Large intestine (tissue), 3 donors: Measurements from ENCODE around the gene SLCO3A1. TPM values are rescaled to one million over a fixed set of nuclear protein-coding genes. Genes with fewer than 3 reads are reported as not detected.

Source experiments
- DNase-seq, 2 donors: peaks; one replicate each; pipeline versions ENCODE4 v3.0.0 to v3.0.0-alpha.2; 2013
- H3K27ac ChIP-seq: one replicate; pipeline ENCODE4 v1.5.1; 2013; ENCODE audit warnings: low read length
- H3K27me3 ChIP-seq: 2 replicates; pipeline ENCODE4 v1.6.1; 2013; ENCODE audit warnings: low read length; ENCODE audit not compliant: control insufficient read depth, insufficient read depth
- H3K36me3 ChIP-seq: 2 replicates; pipeline ENCODE4 v1.6.1; 2013; ENCODE audit warnings: low read length; ENCODE audit not compliant: control insufficient read depth, insufficient read depth
- H3K4me1 ChIP-seq: one replicate; pipeline ENCODE4 v1.6.1; 2013; ENCODE audit warnings: low read length; ENCODE audit not compliant: control insufficient read depth, insufficient read depth
- H3K4me3 ChIP-seq: one replicate; pipeline ENCODE4 v1.5.1; 2013; ENCODE audit warnings: low read length
- H3K9me3 ChIP-seq: one replicate; pipeline ENCODE4 v1.6.1; 2013; ENCODE audit warnings: mild to moderate bottlenecking, low read depth, low read length, moderate library complexity; ENCODE audit not compliant: control insufficient read depth
- WGBS: methylation state at CpG from one replicate; pipeline ENCODE4 v1.1.5; 2013; ENCODE audit warnings: low lambda C conversion rate; ENCODE audit not compliant: insufficient coverage; 5-methylcytosine and 5-hydroxymethylcytosine counted together
- polyA plus RNA-seq: library from polyadenylated mRNA; unstranded; fragments of 120-200 nt; gene quantifications from one replicate; pipeline ENCODE4 v1.2.1, GENCODE V29; 2013

SLCO3A1 gene
- polyA plus RNA-seq, 1 donor = 5.1 TPM

- Histone ChIP-seq H3K27ac (no peak overlapping the region), H3K27me3 (peaks cover 12% of the 10 kb centered on the region), H3K9me3 (no peaks in the 10 kb centered on the region), H3K36me3 (no peaks in the 10 kb centered on the region), H3K4me1 (no peaks in the 10 kb centered on the region), H3K4me3 (no peak overlapping the region)
- no peak for DNase-seq
- no CpG with 5 or more reads among the region's 16 CpGs for WGBS
Observed at GRCh38 chr15:92104072-92104471, 250.6 kb downstream of the SLCO3A1 start.

GRCh38 chr15:92105611-92106010 lies 252.1 kb downstream of the SLCO3A1 start:
- DNase-seq = no peak
- no peak overlapping the region for H3K27ac ChIP-seq
- H3K4me3 ChIP-seq = no peak overlapping the region
- H3K9me3 ChIP-seq = no peaks in the 10 kb centered on the region
- H3K27me3 ChIP-seq = peaks cover 12% of the 10 kb centered on the region
- no peaks in the 10 kb centered on the region for H3K36me3 ChIP-seq
- H3K4me1 ChIP-seq = no peaks in the 10 kb centered on the region
- no CpG with 5 or more reads among the region's 10 CpGs for WGBS

- Histone ChIP-seq H3K27ac (no peak overlapping the region), H3K9me3 (no peaks in the 10 kb centered on the region), H3K4me3 (no peak overlapping the region), H3K36me3 (no peaks in the 10 kb centered on the region), H3K27me3 (peaks cover 12% of the 10 kb centered on the region), H3K4me1 (no peaks in the 10 kb centered on the region)
- DNase-seq = no peak
- 80% methylated on average over 1 of the region's 4 CpGs for WGBS
Observed at GRCh38 chr15:92107510-92107909, 254.0 kb downstream of the SLCO3A1 start.

GRCh38 chr15:92109191-92109873 lies 255.8 kb downstream of the SLCO3A1 start:
- H3K4me1 ChIP-seq = no peaks in the 10 kb centered on the region
- H3K27me3 ChIP-seq = peaks cover 12% of the 10 kb centered on the region
- H3K9me3 ChIP-seq = no peaks in the 10 kb centered on the region
- WGBS = no CpG with 5 or more reads among the region's 11 CpGs
- no peak for DNase-seq
- no peak overlapping the region for H3K27ac ChIP-seq
- no peaks in the 10 kb centered on the region for H3K36me3 ChIP-seq
- no peak overlapping the region for H3K4me3 ChIP-seq

- Histone ChIP-seq H3K4me1 (no peaks in the 10 kb centered on the region), H3K36me3 (no peaks in the 10 kb centered on the region), H3K9me3 (no peaks in the 10 kb centered on the region), H3K4me3 (no peak overlapping the region), H3K27me3 (peaks cover 12% of the 10 kb centered on the region), H3K27ac (no peak overlapping the region)
- 0% methylated on average over 1 of the region's 3 CpGs for WGBS
- no peak for DNase-seq
Observed at GRCh38 chr15:92111291-92111690, 257.8 kb downstream of the SLCO3A1 start.

GRCh38 chr15:92111751-92112150 lies 258.2 kb downstream of the SLCO3A1 start:
- H3K4me3 ChIP-seq = no peak overlapping the region
- no peaks in the 10 kb centered on the region for H3K36me3 ChIP-seq
- no peak overlapping the region for H3K27ac ChIP-seq
- H3K9me3 ChIP-seq = no peaks in the 10 kb centered on the region
- no peaks in the 10 kb centered on the region for H3K4me1 ChIP-seq
- H3K27me3 ChIP-seq = peaks cover 10% of the 10 kb centered on the region
- WGBS = 88% methylated on average over 1 of the region's 1 CpG
- no peak for DNase-seq

GRCh38 chr15:92112180-92112579 lies 258.7 kb downstream of the SLCO3A1 start:
- H3K36me3 ChIP-seq = no peaks in the 10 kb centered on the region
- DNase-seq = no peak
- H3K27me3 ChIP-seq = peaks cover 8% of the 10 kb centered on the region
- H3K9me3 ChIP-seq = no peaks in the 10 kb centered on the region
- no peak overlapping the region for H3K27ac ChIP-seq
- 100% methylated on average over 1 of the region's 3 CpGs for WGBS
- no peaks in the 10 kb centered on the region for H3K4me1 ChIP-seq
- H3K4me3 ChIP-seq = no peak overlapping the region

- no peak for DNase-seq
- no peaks in the 10 kb centered on the region for H3K36me3 ChIP-seq
- peaks cover 8% of the 10 kb centered on the region for H3K27me3 ChIP-seq
- H3K4me1 ChIP-seq = no peaks in the 10 kb centered on the region
- no peak overlapping the region for H3K4me3 ChIP-seq
- no peaks in the 10 kb centered on the region for H3K9me3 ChIP-seq
- no peak overlapping the region for H3K27ac ChIP-seq
- 100% methylated on average over 1 of the region's 3 CpGs for WGBS
Observed at GRCh38 chr15:92112711-92113110, 259.2 kb downstream of the SLCO3A1 start.

GRCh38 chr15:92113832-92114231 lies 260.3 kb downstream of the SLCO3A1 start:
- no peak overlapping the region for H3K4me3 ChIP-seq
- WGBS = no CpG with 5 or more reads among the region's 3 CpGs
- no peak for DNase-seq
- H3K9me3 ChIP-seq = no peaks in the 10 kb centered on the region
- no peak overlapping the region for H3K27ac ChIP-seq
- no peaks in the 10 kb centered on the region for H3K4me1 ChIP-seq
- no peaks in the 10 kb centered on the region for H3K36me3 ChIP-seq
- no peaks in the 10 kb centered on the region for H3K27me3 ChIP-seq

GRCh38 chr15:92115834-92116233 lies 262.3 kb downstream of the SLCO3A1 start:
- H3K27me3 ChIP-seq = no peaks in the 10 kb centered on the region
- H3K27ac ChIP-seq = no peak overlapping the region
- no peak overlapping the region for H3K4me3 ChIP-seq
- H3K36me3 ChIP-seq = no peaks in the 10 kb centered on the region
- H3K4me1 ChIP-seq = no peaks in the 10 kb centered on the region
- H3K9me3 ChIP-seq = no peaks in the 10 kb centered on the region
- WGBS = no CpG with 5 or more reads among the region's 1 CpG
- no peak for DNase-seq

GRCh38 chr15:92116330-92116729 lies 262.8 kb downstream of the SLCO3A1 start:
- H3K4me3 ChIP-seq = no peak overlapping the region
- H3K27me3 ChIP-seq = no peaks in the 10 kb centered on the region
- no peak for DNase-seq
- H3K27ac ChIP-seq = no peak overlapping the region
- no peaks in the 10 kb centered on the region for H3K9me3 ChIP-seq
- WGBS = 80% methylated on average over 1 of the region's 5 CpGs
- H3K4me1 ChIP-seq = no peaks in the 10 kb centered on the region
- no peaks in the 10 kb centered on the region for H3K36me3 ChIP-seq
